Measurements from ENCODE around the gene MUC3A.
A peak's percentile ranks its signal among the peaks of the same experiment; 100 is the strongest.

The MUC3A gene

GRCh38 chr7:100963386-100963785, 14.1 kb downstream of the MUC3A start:
- DNase-seq (ENCODE audit: low read depth): no peak
- TF ChIP-seq, protein P1, sequence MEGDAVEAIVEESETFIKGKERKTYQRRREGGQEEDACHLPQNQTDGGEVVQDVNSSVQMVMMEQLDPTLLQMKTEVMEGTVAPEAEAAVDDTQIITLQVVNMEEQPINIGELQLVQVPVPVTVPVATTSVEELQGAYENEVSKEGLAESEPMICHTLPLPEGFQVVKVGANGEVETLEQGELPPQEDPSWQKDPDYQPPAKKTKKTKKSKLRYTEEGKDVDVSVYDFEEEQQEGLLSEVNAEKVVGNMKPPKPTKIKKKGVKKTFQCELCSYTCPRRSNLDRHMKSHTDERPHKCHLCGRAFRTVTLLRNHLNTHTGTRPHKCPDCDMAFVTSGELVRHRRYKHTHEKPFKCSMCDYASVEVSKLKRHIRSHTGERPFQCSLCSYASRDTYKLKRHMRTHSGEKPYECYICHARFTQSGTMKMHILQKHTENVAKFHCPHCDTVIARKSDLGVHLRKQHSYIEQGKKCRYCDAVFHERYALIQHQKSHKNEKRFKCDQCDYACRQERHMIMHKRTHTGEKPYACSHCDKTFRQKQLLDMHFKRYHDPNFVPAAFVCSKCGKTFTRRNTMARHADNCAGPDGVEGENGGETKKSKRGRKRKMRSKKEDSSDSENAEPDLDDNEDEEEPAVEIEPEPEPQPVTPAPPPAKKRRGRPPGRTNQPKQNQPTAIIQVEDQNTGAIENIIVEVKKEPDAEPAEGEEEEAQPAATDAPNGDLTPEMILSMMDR (IDR thresholded peaks at IDR 0.05; ENCODE audit: insufficient read depth, low read depth, low read length, missing control alignments): no peak
- no peak overlapping the region for H3K4me3 ChIP-seq (ENCODE audit: low read length)

GRCh38 chr7:100963874-100964273, 14.5 kb downstream of the MUC3A start:
- TF ChIP-seq, protein P1 (IDR thresholded peaks at IDR 0.05; ENCODE audit: insufficient read depth, low read depth, low read length, missing control alignments): no peak
- DNase-seq (ENCODE audit: low read depth): no peak
- no peak overlapping the region for H3K4me3 ChIP-seq (ENCODE audit: low read length)

DNA sequence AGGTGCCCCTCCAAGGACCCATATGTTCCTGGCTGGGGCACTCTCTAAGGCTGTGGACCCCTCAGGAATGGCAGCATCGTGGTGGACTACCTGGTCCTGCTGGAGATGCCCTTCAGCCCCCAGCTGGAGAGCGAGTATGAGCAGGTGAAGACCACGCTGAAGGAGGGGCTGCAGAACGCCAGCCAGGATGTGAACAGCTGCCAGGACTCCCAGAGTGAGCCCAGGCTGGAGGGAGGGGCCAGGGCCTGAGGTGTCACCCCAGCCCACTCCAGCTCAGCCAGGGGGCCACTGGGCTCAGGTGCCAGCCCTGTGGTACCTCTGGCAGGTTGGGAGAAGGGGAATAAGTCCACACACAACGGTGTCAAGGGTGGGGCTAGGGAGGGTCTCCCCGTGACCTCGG, 15.3 kb downstream of the MUC3A start:
- TF ChIP-seq, protein P1 (IDR thresholded peaks at IDR 0.05; ENCODE audit: insufficient read depth, low read depth, low read length, missing control alignments): no peak
- no peak for DNase-seq (ENCODE audit: low read depth)
- H3K4me3 ChIP-seq (ENCODE audit: low read length): no peak overlapping the region

GRCh38 chr7:100965045-100965722, 15.8 kb downstream of the MUC3A start:
- no peak for DNase-seq (ENCODE audit: low read depth)
- H3K4me3 ChIP-seq (ENCODE audit: low read length): no peak overlapping the region
- TF ChIP-seq, protein P1 (IDR thresholded peaks at IDR 0.05; ENCODE audit: insufficient read depth, low read depth, low read length, missing control alignments): no peak

DNA sequence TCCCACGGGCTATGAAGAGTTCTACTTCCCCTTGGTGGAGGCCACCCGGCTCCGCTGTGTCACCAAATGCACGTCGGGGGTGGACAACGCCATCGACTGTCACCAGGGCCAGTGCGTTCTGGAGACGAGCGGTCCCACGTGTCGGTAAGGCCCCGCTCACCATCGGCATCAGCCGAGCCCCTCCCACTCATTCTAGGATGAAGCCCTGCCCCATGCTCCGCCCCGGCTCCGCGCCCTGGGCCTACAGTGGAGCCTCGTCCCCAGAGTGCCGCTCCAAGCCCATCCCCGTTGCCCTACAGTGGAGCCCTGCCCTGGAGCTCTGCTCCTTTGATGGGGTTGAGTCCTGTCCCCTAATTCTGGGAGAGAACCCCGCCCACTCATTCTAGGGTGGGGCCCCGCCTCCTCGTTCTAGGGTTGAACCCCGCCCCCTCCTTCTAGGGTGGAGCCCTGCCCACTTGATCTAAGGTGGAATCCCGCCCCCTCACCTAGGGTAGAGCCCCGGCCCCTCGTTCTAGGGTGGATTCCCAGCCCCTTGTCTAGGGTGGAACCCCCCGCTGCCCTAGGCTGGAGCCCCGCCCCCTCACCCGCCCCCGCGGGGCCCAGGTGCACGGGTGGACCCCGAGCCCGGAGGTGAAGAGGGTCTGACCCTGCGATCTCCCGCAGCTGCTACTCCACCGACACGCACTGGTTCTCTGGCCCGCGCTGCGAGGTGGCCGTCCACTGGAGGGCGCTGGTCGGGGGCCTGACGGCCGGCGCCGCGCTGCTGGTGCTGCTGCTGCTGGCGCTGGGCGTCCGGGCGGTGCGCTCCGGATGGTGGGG, 16.6 kb downstream of the MUC3A start:
- DNase-seq (ENCODE audit: low read depth): peak; percentile 58
- no peak overlapping the region for H3K4me3 ChIP-seq (ENCODE audit: low read length)
- TF ChIP-seq, protein P1 (IDR thresholded peaks at IDR 0.05; ENCODE audit: insufficient read depth, low read depth, low read length, missing control alignments): peak; percentile 51

DNA sequence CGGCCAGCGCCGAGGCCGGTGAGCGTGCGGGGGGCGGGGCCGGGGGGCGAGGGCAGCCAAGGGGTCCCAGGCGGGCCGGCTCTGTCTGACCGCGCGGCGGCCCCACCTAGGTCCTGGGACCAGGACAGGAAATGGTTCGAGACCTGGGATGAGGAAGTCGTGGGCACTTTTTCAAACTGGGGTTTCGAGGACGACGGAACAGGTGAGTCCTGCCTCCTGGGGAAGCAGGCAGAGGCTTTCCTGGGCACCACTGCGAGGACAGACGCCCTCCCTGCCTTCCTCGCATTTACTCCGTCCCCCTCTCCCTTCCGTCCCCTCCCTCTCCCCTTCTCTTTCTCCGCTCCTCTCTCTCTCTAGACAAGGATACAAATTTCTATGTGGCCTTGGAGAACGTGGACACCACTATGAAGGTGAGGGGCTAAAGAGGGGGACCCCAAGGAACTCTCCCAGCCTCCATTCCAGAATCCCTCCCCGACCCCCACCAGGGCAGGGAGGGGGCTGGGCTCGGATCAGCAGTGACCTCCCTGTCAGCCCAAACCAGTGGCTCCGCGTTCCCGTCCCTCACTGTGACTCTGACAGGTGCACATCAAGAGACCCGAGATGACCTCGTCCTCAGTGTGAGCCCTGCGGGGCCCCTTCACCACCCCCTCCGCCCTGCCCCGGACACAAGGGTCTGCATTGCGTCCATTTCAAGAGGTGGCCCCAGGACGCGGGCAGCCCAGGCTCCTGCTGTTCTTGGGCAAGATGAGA, 17.4 kb downstream of the MUC3A start:
- H3K4me3 ChIP-seq (ENCODE audit: low read length): no peak overlapping the region
- DNase-seq (ENCODE audit: low read depth): no peak
- TF ChIP-seq, protein P1 (IDR thresholded peaks at IDR 0.05; ENCODE audit: insufficient read depth, low read depth, low read length, missing control alignments): no peak

Measured in epithelial cell of esophagus (primary cell).